ENCODE data around the gene ABHD6. TPM values are rescaled to one million over a fixed set of nuclear protein-coding genes. Genes with fewer than 3 reads are reported as not detected.

ABHD6 gene
- total RNA-seq, 1 experiment from 2014 or later: 8.9 TPM

GRCh38 chr3:58293516-58293915, 55.9 kb downstream of the ABHD6 start:
- no peak for DNase-seq (ENCODE audit: low read depth)
- in situ Hi-C loops (cut with HindIII; ENCODE audit: low pct_unique_long_range_greater_than_20kb, low sequenced_read_pairs): no loop called here

GRCh38 chr3:58296269-58296668, 58.7 kb downstream of the ABHD6 start:
- in situ Hi-C loops (cut with HindIII; ENCODE audit: low pct_unique_long_range_greater_than_20kb, low sequenced_read_pairs): no loop called here
- no peak for DNase-seq (ENCODE audit: low read depth)

- no peak for DNase-seq (ENCODE audit: low read depth)
- in situ Hi-C loops (cut with HindIII; ENCODE audit: low pct_unique_long_range_greater_than_20kb, low sequenced_read_pairs): no loop called here
Observed at GRCh38 chr3:58296843-58297242, 59.3 kb downstream of the ABHD6 start.

- in situ Hi-C loops (cut with HindIII; ENCODE audit: low pct_unique_long_range_greater_than_20kb, low sequenced_read_pairs): no loop called here
- DNase-seq (ENCODE audit: low read depth): no peak
Observed at GRCh38 chr3:58298190-58298589, 60.6 kb downstream of the ABHD6 start.

GRCh38 chr3:58299075-58299474, 61.5 kb downstream of the ABHD6 start:
- DNase-seq (ENCODE audit: low read depth): no peak
- in situ Hi-C loops (cut with HindIII; ENCODE audit: low pct_unique_long_range_greater_than_20kb, low sequenced_read_pairs): no loop called here

- DNase-seq (ENCODE audit: low read depth): peak; percentile 12
- in situ Hi-C loops (cut with HindIII; ENCODE audit: low pct_unique_long_range_greater_than_20kb, low sequenced_read_pairs): no loop called here
Observed at GRCh38 chr3:58299839-58300516, 62.4 kb downstream of the ABHD6 start.

- DNase-seq (ENCODE audit: low read depth): peak; percentile 92
- in situ Hi-C loops (cut with HindIII; ENCODE audit: low pct_unique_long_range_greater_than_20kb, low sequenced_read_pairs): no loop called here
Observed at GRCh38 chr3:58305882-58306711, 68.5 kb downstream of the ABHD6 start, which contains the start of the genes HTD2 and RPP14. HTD2 (plus strand) TSS chr3:58306520; CDS start chr3:58317614, 11,094 bp downstream. RPP14 (plus strand) TSS chr3:58306245; CDS start chr3:58310330, 4,085 bp downstream.

GRCh38 chr3:58307639-58308215, 70.1 kb downstream of the ABHD6 start:
- peak; percentile 47 for DNase-seq (ENCODE audit: low read depth)
- in situ Hi-C loops (cut with HindIII; ENCODE audit: low pct_unique_long_range_greater_than_20kb, low sequenced_read_pairs): no loop called here

GRCh38 chr3:58308728-58309127, 71.1 kb downstream of the ABHD6 start:
- in situ Hi-C loops (cut with HindIII; ENCODE audit: low pct_unique_long_range_greater_than_20kb, low sequenced_read_pairs): no loop called here
- DNase-seq (ENCODE audit: low read depth): no peak

GRCh38 chr3:58317811-58318210, 80.2 kb downstream of the ABHD6 start:
- in situ Hi-C loops (cut with HindIII; ENCODE audit: low pct_unique_long_range_greater_than_20kb, low sequenced_read_pairs): no loop called here
- DNase-seq (ENCODE audit: low read depth): no peak

- in situ Hi-C loops (cut with HindIII; ENCODE audit: low pct_unique_long_range_greater_than_20kb, low sequenced_read_pairs): no loop called here
- DNase-seq (ENCODE audit: low read depth): no peak
Observed at GRCh38 chr3:58321791-58322190, 84.2 kb downstream of the ABHD6 start.

GRCh38 chr3:58322793-58323192, 85.2 kb downstream of the ABHD6 start:
- no peak for DNase-seq (ENCODE audit: low read depth)
- in situ Hi-C loops (cut with HindIII; ENCODE audit: low pct_unique_long_range_greater_than_20kb, low sequenced_read_pairs): no loop called here

- in situ Hi-C loops (cut with HindIII; ENCODE audit: low pct_unique_long_range_greater_than_20kb, low sequenced_read_pairs): no loop called here
- no peak for DNase-seq (ENCODE audit: low read depth)
Observed at GRCh38 chr3:58323529-58324390, 86.2 kb downstream of the ABHD6 start.

GRCh38 chr3:58324391-58325390, 87.1 kb downstream of the ABHD6 start:
- DNase-seq (ENCODE audit: low read depth): no peak
- in situ Hi-C loops (cut with HindIII; ENCODE audit: low pct_unique_long_range_greater_than_20kb, low sequenced_read_pairs): no loop called here

GRCh38 chr3:58325525-58325992, 88.0 kb downstream of the ABHD6 start:
- DNase-seq (ENCODE audit: low read depth): peak; percentile 79
- in situ Hi-C loops (cut with HindIII; ENCODE audit: low pct_unique_long_range_greater_than_20kb, low sequenced_read_pairs): no loop called here

- in situ Hi-C loops (cut with HindIII; ENCODE audit: low pct_unique_long_range_greater_than_20kb, low sequenced_read_pairs): no loop called here
Observed at GRCh38 chr3:58326267-58326900, 88.8 kb downstream of the ABHD6 start.

More at GRCh38 chr3:58326267-58326900, 88.8 kb downstream of the ABHD6 start:
- no peak for DNase-seq (ENCODE audit: low read depth)
